Tibial artery (tissue), 4 donors: ENCODE data around the gene SCML1.

Experiments used
- DNase-seq, 2 donors: peaks; one replicate each; pipeline ENCODE4 v3.0.0-alpha.2; 2019
- H3K27ac ChIP-seq, 2 donors: fragments of 200-600 bp; sonication (generic) in 1 of 2; 1 replicate in 1 of 2; 2 replicates in 1 of 2; pipeline ENCODE4 v1.5.1; 2018 to 2019; ENCODE audit warnings: mild to moderate bottlenecking in 1 of 2
- H3K27me3 ChIP-seq, 2 donors: fragments of 200-600 bp; sonication (generic) in 1 of 2; one replicate each; pipeline versions ENCODE4 v1.5.1 to v1.6.0; 2016 to 2019
- H3K36me3 ChIP-seq, 3 donors: fragments of 200-600 bp; sonication (generic) in 2 of 3; one replicate each; pipeline ENCODE4 v1.5.1; 2016 to 2019; ENCODE audit warnings: mild to moderate bottlenecking in 2 of 3
- H3K4me1 ChIP-seq, 4 donors: fragments of 200-600 bp; sonication (generic) in 2 of 4; 1 replicate in 3 of 4; 2 replicates in 1 of 4; pipeline ENCODE4 v1.5.1; 2016 to 2019
- H3K4me3 ChIP-seq, 2 donors: fragments of 200-600 bp; sonication (generic) in 1 of 2; 1 replicate in 1 of 2; 2 replicates in 1 of 2; pipeline ENCODE4 v1.5.1; 2018 to 2019; ENCODE audit warnings: mild to moderate bottlenecking in 2 of 2
- H3K9me3 ChIP-seq, 3 donors: fragments of 200-600 bp; sonication (generic) in 1 of 3; one replicate each; pipeline ENCODE4 v1.5.1; 2016 to 2019
- CTCF ChIP-seq, 2 experiments: fragments of 200-600 bp in 1 of 2; fragments of 450-650 bp in 1 of 2; IDR thresholded peaks; one replicate each; pipeline ENCODE4 v1.5.1; 2017 to 2019; ENCODE audit warnings: antibody characterized with exemption in 2 of 2, mild to moderate bottlenecking in 1 of 2, moderate library complexity in 1 of 2
- intact Hi-C: fragments of 100-400 bp; cut with DNase I; formaldehyde crosslinking; loops from one replicate; pipeline ENCODE4 v1.15.0; 2023; ENCODE audit warnings: low total_unique reads

Gene SCML1

GRCh38 chrX:17713288-17713687 is 24.0 kb upstream of the SCML1 start:
- no peak overlapping the region for H3K4me3 ChIP-seq
- no peak for DNase-seq
- no peaks in the 10 kb centered on the region for H3K27me3 ChIP-seq
- no peak overlapping the region for H3K27ac ChIP-seq
- no peak for TF ChIP-seq CTCF (IDR thresholded peaks at IDR 0.05)
- H3K9me3 ChIP-seq: no peaks in the 10 kb centered on the region
- no peaks in the 10 kb centered on the region for H3K36me3 ChIP-seq
- intact Hi-C loops: no loop called here
- H3K4me1 ChIP-seq: no peaks in the 10 kb centered on the region

GRCh38 chrX:17718649-17719165 is 18.6 kb upstream of the SCML1 start:
- H3K9me3 ChIP-seq: no peaks in the 10 kb centered on the region
- no peak overlapping the region for H3K27ac ChIP-seq
- H3K27me3 ChIP-seq: no peaks in the 10 kb centered on the region
- intact Hi-C loops: no loop called here
- H3K36me3 ChIP-seq: no peaks in the 10 kb centered on the region
- no peak for DNase-seq
- H3K4me3 ChIP-seq: no peak overlapping the region
- TF ChIP-seq CTCF (IDR thresholded peaks at IDR 0.05): no peak
- H3K4me1 ChIP-seq: no peaks in the 10 kb centered on the region

GRCh38 chrX:17719711-17720110 is 17.6 kb upstream of the SCML1 start:
- Histone ChIP-seq H3K27ac (no peak overlapping the region), H3K27me3 (no peaks in the 10 kb centered on the region), H3K36me3 (no peaks in the 10 kb centered on the region), H3K4me3 (no peak overlapping the region), H3K9me3 (no peaks in the 10 kb centered on the region), H3K4me1 (no peaks in the 10 kb centered on the region)
- no peak for TF ChIP-seq CTCF (IDR thresholded peaks at IDR 0.05)
- no peak for DNase-seq
- intact Hi-C loops: no loop called here

- H3K27me3 ChIP-seq: no peaks in the 10 kb centered on the region
- H3K9me3 ChIP-seq: no peaks in the 10 kb centered on the region
- H3K4me3 ChIP-seq: no peak overlapping the region
- H3K4me1 ChIP-seq: no peaks in the 10 kb centered on the region
- intact Hi-C loops: no loop called here
- no peak overlapping the region for H3K27ac ChIP-seq
- peaks cover 0 to 13% (median 7%) of the 10 kb centered on the region in 3 donors for H3K36me3 ChIP-seq
- TF ChIP-seq CTCF (IDR thresholded peaks at IDR 0.05): no peak
- no peak for DNase-seq
Measured at GRCh38 chrX:17721715-17722114, 15.6 kb upstream of the SCML1 start.

- no peak for TF ChIP-seq CTCF (IDR thresholded peaks at IDR 0.05)
- Histone ChIP-seq H3K27ac (no peak overlapping the region), H3K36me3 (peaks cover 0 to 13% (median 7%) of the 10 kb centered on the region in 3 donors), H3K4me3 (no peak overlapping the region), H3K9me3 (no peaks in the 10 kb centered on the region), H3K27me3 (no peaks in the 10 kb centered on the region), H3K4me1 (no peaks in the 10 kb centered on the region)
- intact Hi-C loops: no loop called here
- no peak for DNase-seq
Measured at GRCh38 chrX:17725181-17725580, 12.1 kb upstream of the SCML1 start.
